SK-N-SH (cell line): ENCODE results near the gene ELMO1. TPM values are rescaled to one million over a fixed set of nuclear protein-coding genes. Genes with fewer than 3 reads are reported as not detected.
A peak's percentile ranks its signal among the peaks of the same experiment; 100 is the strongest.

Experiments used
- CTCF ChIA-PET: fragments of 300-600, 350-600 bp; formaldehyde crosslinking; extraction: SDS; loops from one replicate; lab custom pipeline; 2021; lab: Yijun Ruan, JAX
- POLR2A ChIA-PET: fragments of 350-600 bp; sonication (Branson Sonifier 250); formaldehyde crosslinking; extraction: SDS; loops from one replicate; lab custom pipeline; 2020; ENCODE audit warnings: antibody characterized with exemption, inconsistent platforms; lab: Yijun Ruan, JAX
- DNase-seq: peaks from one replicate; pipeline ENCODE4 v3.0.0; 2012
- H2AFZ ChIP-seq: fragments of 200-600 bp; sonication (generic); 2 replicates; pipeline ENCODE4 v1.8.1; 2016; ENCODE audit warnings: antibody characterized with exemption, mild to moderate bottlenecking, low read depth
- H3F3A ChIP-seq: fragments of 200-600 bp; sonication (generic); replicated peaks from 2 replicates; pipeline ENCODE3; 2016; ENCODE audit warnings: antibody characterized with exemption, mild to moderate bottlenecking; ENCODE audit not compliant: insufficient read depth
- H3K27ac ChIP-seq, 2 experiments: fragments of 200-500 bp in 1 of 2; fragments of 200-600 bp in 1 of 2; sonication (Bioruptor generic) in 1 of 2; sonication (generic), shearing (Covaris generic) in 1 of 2; 2 replicates each; pipeline versions ENCODE4 v1.5.1 to v1.6.1; 2014 to 2016; ENCODE audit warnings: low read depth in 2 of 2, inconsistent platforms in 1 of 2, low read length in 1 of 2, mild to moderate bottlenecking in 1 of 2, mixed read lengths in 1 of 2
- H3K27me3 ChIP-seq: fragments of 200-600 bp; sonication (generic), shearing (Covaris generic); 2 replicates; pipeline ENCODE4 v1.6.1; 2016; ENCODE audit warnings: mixed run types; ENCODE audit not compliant: insufficient read depth
- H3K36me3 ChIP-seq, 2 experiments: fragments of 200-500 bp in 1 of 2; fragments of 200-600 bp in 1 of 2; sonication (Bioruptor generic) in 1 of 2; sonication (generic) in 1 of 2; replicated peaks in 1 of 2; 2 replicates each; pipeline versions ENCODE3 to v1.5.1; 2014 to 2016; ENCODE audit warnings: low read length in 1 of 2, mild to moderate bottlenecking in 1 of 2; ENCODE audit not compliant: insufficient read depth in 2 of 2, control insufficient read depth in 1 of 2
- H3K4me1 ChIP-seq, 2 experiments: fragments of 200-500 bp in 1 of 2; fragments of 200-600 bp in 1 of 2; sonication (Bioruptor generic) in 1 of 2; sonication (generic), shearing (Covaris generic) in 1 of 2; 2 replicates each; pipeline versions ENCODE4 v1.5.1 to v1.6.1; 2014 to 2016; ENCODE audit warnings: low read depth in 1 of 2, low read length in 1 of 2, mixed run types in 1 of 2; ENCODE audit not compliant: insufficient read depth in 2 of 2, control insufficient read depth in 1 of 2
- H3K4me2 ChIP-seq: fragments of 200-600 bp; sonication (generic), shearing (Covaris generic); 2 replicates; pipeline ENCODE4 v1.6.1; 2017; ENCODE audit warnings: mixed run types
- H3K4me3 ChIP-seq, 2 experiments: fragments of 200-500 bp in 1 of 2; fragments of 200-600 bp in 1 of 2; sonication (Bioruptor generic) in 1 of 2; sonication (generic), shearing (Covaris generic) in 1 of 2; 2 replicates each; pipeline versions ENCODE4 v1.5.1 to v1.8.1; 2014 to 2016; ENCODE audit warnings: low read depth in 2 of 2, inconsistent platforms in 1 of 2, low read length in 1 of 2, mild to moderate bottlenecking in 1 of 2, mixed read lengths in 1 of 2, moderate library complexity in 1 of 2
- H3K79me2 ChIP-seq: fragments of 200-600 bp; sonication (generic); 2 replicates; pipeline ENCODE4 v1.8.1; 2017; ENCODE audit warnings: mild to moderate bottlenecking; ENCODE audit not compliant: insufficient read depth
- H3K9ac ChIP-seq: fragments of 200-600 bp; sonication (generic); 2 replicates; pipeline ENCODE4 v1.6.1; 2017; ENCODE audit warnings: mixed run types
- H3K9me2 ChIP-seq: fragments of 200-600 bp; sonication (generic); 2 replicates; pipeline ENCODE4 v1.6.1; 2017; ENCODE audit warnings: mixed run types
- H3K9me3 ChIP-seq: fragments of 200-600 bp; sonication (generic); 2 replicates; pipeline ENCODE4 v1.6.1; 2017; ENCODE audit warnings: mixed run types, mild to moderate bottlenecking, moderate library complexity
- H4K20me1 ChIP-seq: fragments of 200-600 bp; sonication (generic); 2 replicates; pipeline ENCODE4 v1.6.1; 2017; ENCODE audit warnings: mild to moderate bottlenecking, mixed run types; ENCODE audit not compliant: insufficient read depth
- EZH2phosphoT487 ChIP-seq: fragments of 200-600 bp; sonication (generic); IDR thresholded peaks from 2 replicates; pipeline ENCODE4 v1.6.1; 2017; ENCODE audit warnings: low read depth, mixed run types, mild to moderate bottlenecking, antibody characterized with exemption, moderate library complexity, borderline replicate concordance
- FOSL2 ChIP-seq: IDR thresholded peaks from 2 replicates; pipeline ENCODE4 v1.4.0; 2012; ENCODE audit warnings: low read depth, mild to moderate bottlenecking, moderate library complexity, borderline replicate concordance
- FOXJ3 ChIP-seq: sonication (generic); formaldehyde crosslinking; IDR thresholded peaks from 2 replicates; pipeline ENCODE4 v1.5.1; 2020; ENCODE audit warnings: mild to moderate bottlenecking, missing genetic modification reagents
- GABPA ChIP-seq: IDR thresholded peaks from 2 replicates; pipeline ENCODE4 v1.4.0; 2012; ENCODE audit warnings: low read depth, mild to moderate bottlenecking
- MAX ChIP-seq: IDR thresholded peaks from 2 replicates; pipeline ENCODE4 v1.4.0; 2012; ENCODE audit warnings: low read depth
- MXI1 ChIP-seq: IDR thresholded peaks from 2 replicates; pipeline ENCODE4 v1.6.1; 2012; ENCODE audit warnings: mild to moderate bottlenecking, low read depth, low read length, improper control_type of control experiment
- RAD21 ChIP-seq: IDR thresholded peaks from 2 replicates; pipeline ENCODE4 v1.6.1; 2012; ENCODE audit warnings: mild to moderate bottlenecking, low read length
- RXRA ChIP-seq: IDR thresholded peaks from 2 replicates; pipeline ENCODE4 v1.4.0; 2012; ENCODE audit warnings: low read depth, mild to moderate bottlenecking, borderline replicate concordance
- SIN3A ChIP-seq: IDR thresholded peaks from 2 replicates; pipeline ENCODE4 v1.6.1; 2012; ENCODE audit warnings: low read depth, mild to moderate bottlenecking, low read length, moderate library complexity, borderline replicate concordance
- TEAD4 ChIP-seq: IDR thresholded peaks from 2 replicates; pipeline ENCODE4 v1.4.0; 2012; ENCODE audit warnings: mild to moderate bottlenecking, borderline replicate concordance; ENCODE audit not compliant: insufficient read depth
- USF1 ChIP-seq: IDR thresholded peaks from 2 replicates; pipeline ENCODE4 v1.4.0; 2012; ENCODE audit warnings: low read depth, borderline replicate concordance
- WGBS: methylation state at CpG from one replicate; pipeline ENCODE4 v1.1.6; 2017; ENCODE audit warnings: low lambda C conversion rate; 5-methylcytosine and 5-hydroxymethylcytosine counted together
- polyA plus RNA-seq, 3 experiments: library from polyadenylated mRNA; depleted of rRNA; stranded (reverse); fragments of >200 nt; gene quantifications; 2 replicates each; pipeline ENCODE4 v1.2.3, GENCODE V29; 2012
- TF ChIP-seq, protein P1 (sequence below): IDR thresholded peaks from 2 replicates; pipeline ENCODE4 v1.6.1; 2012; ENCODE audit warnings: mild to moderate bottlenecking, low read depth, low read length, moderate library complexity
- TF ChIP-seq, protein P2 (sequence below): fragments of 200-600 bp; sonication (generic); IDR thresholded peaks from 2 replicates; pipeline ENCODE4 v1.6.1; 2017; ENCODE audit warnings: antibody characterized with exemption, mild to moderate bottlenecking, moderate library complexity

Gene ELMO1
- polyA plus RNA-seq, 1 of the 3 experiments (the other 2 are of a cell fraction): 0.64 TPM

- TF ChIP-seq SIN3A (no peak), RAD21 (no peak)
- H3F3A ChIP-seq: no peaks in the 10 kb centered on the region
- H3K27me3 ChIP-seq: no peaks in the 10 kb centered on the region
- no peak overlapping the region for H3K4me3 ChIP-seq
- H3K4me2 ChIP-seq: no peak overlapping the region
- no peaks in the 10 kb centered on the region for H4K20me1 ChIP-seq
- no peaks in the 10 kb centered on the region for H3K36me3 ChIP-seq
- no peak overlapping the region for H3K9ac ChIP-seq
- DNase-seq: no peak
- peaks cover 0 to 38% of the 10 kb centered on the region in 2 experiments; a peak in 2 of 4 replicates for H3K4me1 ChIP-seq
- H2AFZ ChIP-seq: no peak overlapping the region
- no peaks in the 10 kb centered on the region for H3K9me3 ChIP-seq
- H3K27ac ChIP-seq: peak overlapping the region in 1 of 2 experiments; percentile 91; a peak in 2 of 4 replicates
- ChIA-PET CTCF (interaction anchor here (0.7 to 8.4 kb wide), 10 partner anchors 8 to 397 kb away, joined by 3 to 32 read pairs (median 4); no protein-coding TSS in a partner anchor), POLR2A (interaction anchor here (1.0 kb wide), 1 partner anchor 298 kb away, joined by 3 read pairs; no protein-coding TSS in a partner anchor)
- WGBS: 16% methylated on average over 5 of the region's 5 CpGs
- H3K79me2 ChIP-seq: no peaks in the 10 kb centered on the region
- no peaks in the 10 kb centered on the region for H3K9me2 ChIP-seq
These were observed 564.3 kb downstream of the ELMO1 start for GRCh38 chr7:36884351-36884750.

DNA sequence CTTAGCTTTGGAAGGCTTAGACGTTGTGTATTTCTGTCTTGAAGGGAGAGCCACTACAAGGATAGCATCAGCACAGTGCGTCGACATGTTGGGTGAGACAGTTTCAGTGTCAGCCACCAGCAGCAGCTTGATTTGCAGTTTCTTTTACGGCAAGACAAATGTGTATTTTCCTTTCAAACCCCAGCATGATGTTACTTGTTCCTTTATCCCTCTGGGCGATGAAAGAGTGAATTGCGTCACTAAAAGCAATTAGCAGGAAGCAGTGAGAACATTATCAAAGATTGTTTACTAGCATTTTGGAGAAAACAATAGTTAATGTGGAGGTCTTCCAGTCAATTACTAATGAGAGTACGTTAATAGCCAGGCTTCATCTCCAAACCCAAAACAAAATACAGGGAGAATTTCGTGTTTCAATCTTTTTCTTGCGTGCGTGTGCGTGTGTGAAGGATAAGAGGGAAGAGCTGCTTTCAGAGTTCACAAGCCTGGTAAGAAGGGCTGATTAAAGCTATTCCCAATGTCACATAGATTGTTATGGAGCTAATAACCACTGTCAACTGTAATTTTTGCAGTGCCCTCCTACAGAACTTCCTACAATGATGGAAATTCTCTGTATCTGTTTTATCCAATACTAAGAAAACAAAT lies 567.3 kb downstream of the ELMO1 start:
- DNase-seq: no peak
- no peak overlapping the region for H3K9ac ChIP-seq
- no peak overlapping the region; a peak in 1 of 4 replicates for H3K27ac ChIP-seq
- no peak overlapping the region for H2AFZ ChIP-seq
- no peaks in the 10 kb centered on the region for H3K9me2 ChIP-seq
- no peaks in the 10 kb centered on the region for H3K27me3 ChIP-seq
- H3F3A ChIP-seq: no peaks in the 10 kb centered on the region
- H3K36me3 ChIP-seq: no peaks in the 10 kb centered on the region
- no peak overlapping the region for H3K4me3 ChIP-seq
- TF ChIP-seq MXI1: no peak
- no peak for TF ChIP-seq USF1
- no peak for TF ChIP-seq EZH2phosphoT487
- H3K4me1 ChIP-seq: peaks cover 0 to 17% of the 10 kb centered on the region in 2 experiments; a peak in 2 of 4 replicates
- H3K4me2 ChIP-seq: no peak overlapping the region
- POLR2A ChIA-PET: no interaction called here
- CTCF ChIA-PET: interaction anchor here (1.3 to 1.5 kb wide), 2 partner anchors 8 to 86 kb away, joined by 3 to 4 read pairs; no protein-coding TSS in a partner anchor
- no peaks in the 10 kb centered on the region for H3K9me3 ChIP-seq
- no peaks in the 10 kb centered on the region for H3K79me2 ChIP-seq
- H4K20me1 ChIP-seq: no peaks in the 10 kb centered on the region
- WGBS: 64% methylated on average over 11 of the region's 11 CpGs

GRCh38 chr7:36880108-36880507 lies 568.6 kb downstream of the ELMO1 start:
- Histone ChIP-seq H3K36me3 (no peaks in the 10 kb centered on the region), H3K4me1 (peaks cover 0 to 17% of the 10 kb centered on the region in 2 experiments; a peak in 2 of 4 replicates), H3F3A (no peaks in the 10 kb centered on the region), H4K20me1 (no peaks in the 10 kb centered on the region), H3K79me2 (no peaks in the 10 kb centered on the region), H3K9ac (no peak overlapping the region), H2AFZ (no peak overlapping the region), H3K27me3 (no peaks in the 10 kb centered on the region), H3K4me2 (no peak overlapping the region), H3K9me2 (no peaks in the 10 kb centered on the region), H3K4me3 (no peak overlapping the region), H3K27ac (no peak overlapping the region), H3K9me3 (no peaks in the 10 kb centered on the region)
- ChIA-PET POLR2A (no interaction called here), CTCF (no interaction called here)
- no peak for DNase-seq
- WGBS: 21% methylated on average over 3 of the region's 3 CpGs
- no peak for TF ChIP-seq RAD21
- TF ChIP-seq GABPA: no peak
- no peak for TF ChIP-seq MXI1
- no peak for TF ChIP-seq RXRA
- no peak for TF ChIP-seq FOXJ3
- no peak for TF ChIP-seq TEAD4
- TF ChIP-seq, protein P1, sequence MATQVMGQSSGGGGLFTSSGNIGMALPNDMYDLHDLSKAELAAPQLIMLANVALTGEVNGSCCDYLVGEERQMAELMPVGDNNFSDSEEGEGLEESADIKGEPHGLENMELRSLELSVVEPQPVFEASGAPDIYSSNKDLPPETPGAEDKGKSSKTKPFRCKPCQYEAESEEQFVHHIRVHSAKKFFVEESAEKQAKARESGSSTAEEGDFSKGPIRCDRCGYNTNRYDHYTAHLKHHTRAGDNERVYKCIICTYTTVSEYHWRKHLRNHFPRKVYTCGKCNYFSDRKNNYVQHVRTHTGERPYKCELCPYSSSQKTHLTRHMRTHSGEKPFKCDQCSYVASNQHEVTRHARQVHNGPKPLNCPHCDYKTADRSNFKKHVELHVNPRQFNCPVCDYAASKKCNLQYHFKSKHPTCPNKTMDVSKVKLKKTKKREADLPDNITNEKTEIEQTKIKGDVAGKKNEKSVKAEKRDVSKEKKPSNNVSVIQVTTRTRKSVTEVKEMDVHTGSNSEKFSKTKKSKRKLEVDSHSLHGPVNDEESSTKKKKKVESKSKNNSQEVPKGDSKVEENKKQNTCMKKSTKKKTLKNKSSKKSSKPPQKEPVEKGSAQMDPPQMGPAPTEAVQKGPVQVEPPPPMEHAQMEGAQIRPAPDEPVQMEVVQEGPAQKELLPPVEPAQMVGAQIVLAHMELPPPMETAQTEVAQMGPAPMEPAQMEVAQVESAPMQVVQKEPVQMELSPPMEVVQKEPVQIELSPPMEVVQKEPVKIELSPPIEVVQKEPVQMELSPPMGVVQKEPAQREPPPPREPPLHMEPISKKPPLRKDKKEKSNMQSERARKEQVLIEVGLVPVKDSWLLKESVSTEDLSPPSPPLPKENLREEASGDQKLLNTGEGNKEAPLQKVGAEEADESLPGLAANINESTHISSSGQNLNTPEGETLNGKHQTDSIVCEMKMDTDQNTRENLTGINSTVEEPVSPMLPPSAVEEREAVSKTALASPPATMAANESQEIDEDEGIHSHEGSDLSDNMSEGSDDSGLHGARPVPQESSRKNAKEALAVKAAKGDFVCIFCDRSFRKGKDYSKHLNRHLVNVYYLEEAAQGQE: no peak
- TF ChIP-seq, protein P2, sequence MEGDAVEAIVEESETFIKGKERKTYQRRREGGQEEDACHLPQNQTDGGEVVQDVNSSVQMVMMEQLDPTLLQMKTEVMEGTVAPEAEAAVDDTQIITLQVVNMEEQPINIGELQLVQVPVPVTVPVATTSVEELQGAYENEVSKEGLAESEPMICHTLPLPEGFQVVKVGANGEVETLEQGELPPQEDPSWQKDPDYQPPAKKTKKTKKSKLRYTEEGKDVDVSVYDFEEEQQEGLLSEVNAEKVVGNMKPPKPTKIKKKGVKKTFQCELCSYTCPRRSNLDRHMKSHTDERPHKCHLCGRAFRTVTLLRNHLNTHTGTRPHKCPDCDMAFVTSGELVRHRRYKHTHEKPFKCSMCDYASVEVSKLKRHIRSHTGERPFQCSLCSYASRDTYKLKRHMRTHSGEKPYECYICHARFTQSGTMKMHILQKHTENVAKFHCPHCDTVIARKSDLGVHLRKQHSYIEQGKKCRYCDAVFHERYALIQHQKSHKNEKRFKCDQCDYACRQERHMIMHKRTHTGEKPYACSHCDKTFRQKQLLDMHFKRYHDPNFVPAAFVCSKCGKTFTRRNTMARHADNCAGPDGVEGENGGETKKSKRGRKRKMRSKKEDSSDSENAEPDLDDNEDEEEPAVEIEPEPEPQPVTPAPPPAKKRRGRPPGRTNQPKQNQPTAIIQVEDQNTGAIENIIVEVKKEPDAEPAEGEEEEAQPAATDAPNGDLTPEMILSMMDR: no peak
- no peak for TF ChIP-seq FOSL2
- no peak for TF ChIP-seq MAX
